GM21360 (cell line): ENCODE data around the gene YAF2.
"Not testable (repeated sequence)": the region's sequence is repeated elsewhere in the genome, so short reads cannot be mapped to it uniquely, and the experiment has no call there.

Source experiments
- ATAC-seq: cut with Tn5 transposase; IDR thresholded peaks from one replicate; pipeline ENCODE4 v1.9.1; 2021; ENCODE audit warnings: mild to moderate bottlenecking, moderate library complexity; ENCODE audit not compliant: unreplicated experiment

YAF2 gene

DNA sequence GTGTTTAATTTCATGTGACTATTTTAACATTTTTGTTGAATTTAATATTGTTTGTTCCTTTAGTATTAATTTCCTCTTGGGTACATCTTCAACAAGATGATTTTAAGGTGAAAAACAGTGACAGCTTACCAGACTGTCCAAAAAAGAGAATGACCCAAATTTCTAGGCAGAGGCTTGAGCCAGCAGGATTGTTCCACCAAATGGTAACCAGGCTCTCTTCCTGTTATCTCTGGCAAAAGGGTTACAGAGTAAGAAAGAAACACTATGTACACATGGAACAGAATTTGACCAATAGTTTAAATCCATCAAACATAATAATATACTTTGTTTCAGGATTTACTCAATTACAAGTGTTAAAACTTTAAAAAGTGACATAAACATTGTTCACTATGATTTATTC is 39.0 kb downstream of the YAF2 start:
- no peak for ATAC-seq

DNA sequence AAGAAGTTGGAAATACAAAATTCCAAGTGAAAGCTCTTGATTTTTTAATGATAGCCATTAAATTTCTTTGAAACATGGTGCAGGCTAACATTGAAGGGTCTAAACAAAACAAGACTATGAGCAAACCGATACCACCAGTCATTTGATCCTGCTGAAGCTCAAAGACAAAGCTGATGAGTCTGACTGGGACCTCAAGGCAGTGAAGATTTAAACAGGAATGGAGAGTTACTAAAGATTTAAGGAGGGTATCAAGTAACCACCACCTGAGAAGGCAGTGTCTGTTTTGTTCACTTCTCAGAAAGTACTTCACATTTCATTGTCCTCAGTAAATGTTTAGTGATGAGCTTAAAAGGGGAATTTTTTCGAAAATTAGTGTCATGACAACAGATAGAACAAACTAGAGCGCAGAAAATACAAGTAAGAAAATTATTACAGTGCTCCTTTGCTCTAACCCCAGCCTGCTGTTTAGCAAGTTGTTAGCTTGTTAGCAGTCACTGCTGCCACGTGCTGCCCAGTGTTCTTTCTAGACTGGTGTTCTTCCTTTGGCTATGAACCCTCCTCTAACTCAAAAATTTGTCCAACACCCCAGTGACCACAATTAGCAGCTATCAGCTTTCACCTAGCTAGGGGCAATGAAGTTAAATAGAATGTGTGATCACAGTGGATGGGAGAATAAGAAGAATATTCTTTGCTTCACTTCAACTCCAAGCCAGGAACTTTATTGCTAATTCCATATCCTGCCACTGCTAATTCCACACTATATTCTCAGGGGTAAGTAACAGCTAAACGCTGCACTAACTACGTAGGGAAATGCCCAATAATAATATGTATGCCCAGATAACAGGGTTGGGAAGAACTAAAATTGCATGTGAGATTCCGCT is 41.1 kb downstream of the YAF2 start:
- no peak for ATAC-seq

DNA sequence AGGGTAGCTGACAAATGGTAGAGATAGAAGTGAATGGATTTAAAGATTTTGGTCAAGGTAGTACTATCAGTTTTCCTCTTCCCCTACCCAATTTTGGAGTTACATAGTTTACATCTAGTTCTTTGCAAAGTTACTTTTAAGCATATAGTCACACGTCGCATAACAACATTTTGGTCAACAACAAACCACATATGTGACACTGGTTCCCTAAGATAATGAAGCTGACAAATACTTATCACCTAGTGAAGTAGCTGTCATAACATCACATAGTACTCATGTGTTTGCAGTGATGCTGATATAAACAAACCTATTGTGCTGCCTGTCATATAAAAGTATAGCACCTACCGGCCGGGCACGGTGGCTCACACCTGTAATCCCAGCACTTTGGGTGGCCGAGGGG is 45.4 kb downstream of the YAF2 start:
- no peak for ATAC-seq

DNA sequence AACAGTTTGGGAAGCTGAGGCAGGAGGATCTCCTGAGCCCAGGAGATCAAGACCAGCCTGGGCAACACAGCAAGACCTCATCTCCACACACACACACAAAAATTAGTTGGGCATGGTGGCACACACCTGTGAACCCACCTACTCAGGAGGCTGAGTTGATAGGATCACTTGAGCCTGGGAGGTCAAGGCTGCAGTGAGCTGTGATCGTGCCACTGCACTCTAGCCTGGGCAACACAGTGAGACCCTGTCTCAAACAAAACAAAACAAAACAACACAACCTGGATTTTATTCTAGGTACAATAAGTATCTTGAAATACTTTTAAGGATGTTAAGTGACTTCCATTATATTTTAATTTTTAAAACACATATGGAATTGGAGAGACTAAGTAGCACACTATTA is 45.8 kb downstream of the YAF2 start:
- ATAC-seq = no peak

DNA sequence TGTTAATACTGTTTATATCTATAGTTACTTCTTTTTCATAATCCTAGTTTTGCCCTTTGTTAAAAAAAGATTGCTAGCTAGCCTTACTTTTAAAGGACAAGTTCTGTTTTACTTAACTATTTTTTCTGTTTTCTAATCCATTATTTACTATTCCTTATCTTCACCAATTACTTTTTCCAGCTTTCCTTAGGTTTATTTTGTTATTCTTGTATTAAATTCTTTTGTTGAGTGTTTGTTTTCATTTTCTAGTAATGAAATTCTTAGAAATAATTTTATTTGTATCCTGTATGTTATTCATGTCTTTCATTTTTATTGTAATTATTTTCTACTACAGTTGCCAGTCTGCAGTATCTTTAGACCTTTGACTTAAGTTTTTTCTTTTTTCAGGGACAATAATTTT is 47.7 kb downstream of the YAF2 start:
- no peak for ATAC-seq

DNA sequence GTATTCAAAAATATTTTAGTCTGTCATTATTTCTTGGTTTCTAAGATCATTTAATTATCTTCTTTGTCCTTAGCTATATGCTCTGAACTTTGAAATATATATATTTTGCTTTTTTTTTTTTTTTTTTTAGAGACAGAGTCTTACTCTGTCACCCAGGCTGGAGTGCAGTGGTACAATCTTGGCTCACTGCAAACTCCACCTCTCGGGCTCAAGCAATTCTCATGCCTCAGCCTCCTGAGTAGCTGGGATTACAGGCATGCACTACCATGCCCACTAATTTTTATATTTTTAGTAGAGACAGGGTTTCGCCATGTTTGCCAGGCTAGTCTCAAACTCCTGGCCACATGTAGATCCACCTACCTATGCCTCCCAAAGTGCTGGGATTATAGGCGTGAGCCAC is 49.8 kb downstream of the YAF2 start:
- ATAC-seq = not testable (repeated sequence)

DNA sequence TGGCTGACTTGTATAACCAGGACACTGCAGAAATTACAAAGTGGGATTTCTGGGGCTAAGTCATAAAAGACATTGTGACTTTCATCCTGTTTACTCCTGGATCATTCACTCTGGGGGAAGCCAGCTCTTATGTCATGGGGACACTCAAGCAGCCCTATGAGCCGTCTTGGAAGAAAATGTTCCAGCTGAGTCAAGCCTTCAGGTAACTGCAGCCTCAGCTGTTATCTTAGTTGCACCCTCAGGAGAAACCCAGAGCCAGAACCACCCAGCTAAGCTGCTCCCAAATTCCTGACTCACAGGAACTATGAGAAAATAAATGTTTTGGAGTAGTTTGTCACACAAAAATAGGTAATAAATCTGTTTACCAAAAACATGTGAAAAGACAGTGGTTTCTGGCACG is 50.2 kb downstream of the YAF2 start:
- ATAC-seq = no peak

DNA sequence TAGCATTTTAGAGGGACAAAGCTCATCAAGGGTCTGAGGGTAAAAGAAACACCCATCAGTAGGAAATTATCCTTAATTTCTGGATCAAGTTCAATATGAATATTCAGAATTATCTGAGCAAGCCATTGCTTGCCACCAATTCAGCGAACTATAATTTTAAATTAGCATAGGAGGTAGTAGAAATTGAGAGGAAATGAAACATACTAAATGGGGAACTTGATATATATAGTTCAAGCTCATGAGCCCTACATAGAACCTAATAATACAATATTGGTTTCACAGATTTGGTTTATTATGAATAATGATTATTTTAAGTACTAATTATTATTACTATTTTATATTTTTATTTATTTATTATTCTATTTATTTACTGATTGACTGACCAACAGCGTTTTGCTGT is 51.3 kb downstream of the YAF2 start:
- ATAC-seq = no peak

DNA sequence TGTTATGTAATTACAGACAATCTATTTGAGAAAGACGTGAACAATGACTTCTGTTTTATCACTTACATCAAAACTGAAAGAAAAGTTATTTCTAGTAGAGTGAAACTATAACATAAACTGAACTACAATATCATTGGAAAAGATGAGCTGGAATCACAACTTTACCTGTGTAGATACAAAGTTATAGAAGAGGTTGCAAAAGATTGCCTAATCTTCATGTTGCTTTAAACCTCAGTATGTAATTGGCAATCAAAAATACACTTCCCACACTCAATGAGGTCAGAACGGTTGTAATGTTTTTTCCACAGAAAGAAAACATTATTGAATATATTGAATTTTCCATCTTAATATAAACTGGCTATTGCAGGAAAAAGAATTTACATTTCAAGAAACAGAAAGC is 55.7 kb downstream of the YAF2 start:
- ATAC-seq = no peak

DNA sequence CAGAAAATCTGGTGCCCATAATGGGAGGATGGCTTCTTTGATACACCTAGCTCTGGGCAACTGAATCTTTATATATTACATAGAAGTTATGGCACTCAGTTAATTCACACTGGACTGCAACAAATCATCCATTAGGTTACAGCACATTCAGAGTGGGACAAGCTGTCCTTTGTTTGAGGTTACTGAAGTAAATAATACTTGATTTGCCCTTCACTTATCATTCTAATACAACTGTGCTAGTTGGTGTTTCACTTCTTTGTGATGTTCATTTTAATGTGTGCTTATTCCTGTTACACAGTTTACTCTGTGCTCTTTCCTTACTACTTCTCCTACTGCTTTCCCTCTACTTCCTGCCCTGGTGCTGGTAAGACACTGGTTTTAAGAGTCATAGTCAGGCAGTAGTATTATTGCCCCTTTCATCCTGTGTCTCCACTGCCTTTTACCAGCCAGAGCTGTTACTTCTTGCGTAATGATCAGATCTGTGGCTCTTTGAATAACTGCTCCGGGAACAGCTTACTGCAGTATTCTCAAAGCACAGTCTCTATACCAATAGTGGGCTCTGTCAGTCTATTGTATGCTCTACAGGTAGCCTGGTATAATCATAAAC is 57.0 kb downstream of the YAF2 start:
- ATAC-seq = no peak

DNA sequence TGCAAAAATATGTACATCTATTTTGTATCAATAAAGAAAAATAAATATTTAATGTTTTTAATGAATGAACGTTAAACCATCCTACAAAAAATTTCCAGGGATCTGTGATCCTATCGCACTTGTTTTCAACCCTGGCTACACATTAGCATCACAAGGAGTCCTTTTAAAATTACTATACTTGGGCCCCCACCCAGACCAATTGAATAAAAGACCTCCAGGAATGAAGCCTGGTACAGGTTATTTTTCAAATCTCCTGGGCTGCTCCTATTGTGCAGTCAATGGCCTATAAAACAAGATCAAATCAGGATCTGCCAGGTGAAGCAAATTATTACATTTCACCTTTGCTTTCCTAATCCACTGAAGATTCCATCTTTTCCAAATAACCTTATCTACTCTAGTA is 59.9 kb downstream of the YAF2 start:
- ATAC-seq = no peak

DNA sequence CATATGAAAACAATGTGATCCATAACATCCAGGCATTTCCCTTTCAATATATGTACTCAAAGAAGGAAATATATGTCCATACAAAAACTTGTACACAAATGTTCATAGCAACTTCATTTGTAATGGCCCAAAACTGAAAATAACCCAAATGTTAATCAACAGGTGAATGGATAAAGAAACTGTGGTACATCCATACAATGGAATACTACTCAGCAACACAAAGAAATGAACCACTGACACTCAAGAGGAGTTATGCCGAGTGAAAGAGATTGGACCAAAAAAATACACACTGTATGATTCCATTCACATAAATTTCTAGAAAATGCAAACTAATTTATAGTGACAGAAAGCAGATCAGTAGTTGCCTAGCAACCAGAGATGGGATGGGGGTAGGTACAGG is 63.1 kb downstream of the YAF2 start:
- ATAC-seq = no peak

DNA sequence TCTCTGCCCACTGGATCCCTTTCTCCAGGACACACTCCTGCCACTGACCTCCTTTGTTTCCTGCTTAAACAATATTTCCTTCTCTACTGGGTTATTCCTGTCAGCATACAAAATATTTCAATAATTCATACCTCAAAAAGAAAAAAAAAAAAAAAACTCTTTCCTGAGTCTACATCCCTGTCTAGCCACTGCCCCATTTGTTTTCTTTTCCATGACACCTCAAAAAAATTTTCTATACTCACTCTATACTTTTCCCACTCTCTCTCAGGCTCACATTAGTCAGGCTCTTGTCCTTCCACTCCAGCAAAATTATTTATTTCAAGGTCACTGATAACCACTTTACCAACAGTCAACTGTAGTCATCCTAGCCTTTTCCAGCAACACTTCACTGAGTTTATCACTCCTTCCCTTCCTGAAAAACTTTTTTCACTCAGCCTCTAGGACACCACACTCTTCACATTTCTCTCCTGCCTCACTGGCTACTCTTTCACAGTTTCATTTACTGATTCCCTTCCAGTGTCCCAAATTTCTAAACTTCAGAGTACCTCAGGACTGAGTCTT is 64.0 kb downstream of the YAF2 start:
- no peak for ATAC-seq

DNA sequence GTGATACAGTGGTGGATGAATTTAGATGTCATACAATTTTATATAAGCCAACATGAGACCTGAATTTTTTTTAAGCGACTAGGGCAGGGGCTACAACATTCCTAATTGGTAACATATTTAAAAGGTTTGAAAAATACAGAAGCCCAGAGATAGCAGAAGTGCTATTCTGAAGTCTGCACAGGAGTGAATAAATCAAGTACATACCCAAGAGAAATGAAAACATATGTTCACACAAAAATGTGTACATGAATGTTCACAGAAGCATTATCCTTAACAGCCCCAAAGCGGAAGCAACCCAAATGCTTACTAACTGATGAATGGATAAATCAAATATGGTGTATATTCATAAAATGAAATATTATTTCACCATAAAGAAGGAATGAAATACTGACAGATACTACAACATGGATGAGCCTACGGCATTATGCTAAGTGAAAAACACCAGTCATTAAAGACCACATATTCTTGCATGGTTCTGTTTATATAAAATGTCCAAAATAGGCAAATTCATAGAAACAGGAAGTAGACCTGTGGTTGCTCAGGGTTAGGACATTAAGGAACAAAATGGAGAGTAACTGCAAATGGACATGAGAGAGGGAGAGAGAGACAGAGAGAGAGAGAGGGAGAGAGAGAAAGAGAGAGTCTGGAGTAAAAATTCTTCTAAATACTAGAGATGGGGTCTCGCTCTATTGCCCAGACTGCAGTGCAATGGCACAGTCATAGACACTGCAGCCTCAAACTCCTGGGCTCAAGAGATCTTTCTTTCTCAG is 65.4 kb downstream of the YAF2 start:
- no peak for ATAC-seq

DNA sequence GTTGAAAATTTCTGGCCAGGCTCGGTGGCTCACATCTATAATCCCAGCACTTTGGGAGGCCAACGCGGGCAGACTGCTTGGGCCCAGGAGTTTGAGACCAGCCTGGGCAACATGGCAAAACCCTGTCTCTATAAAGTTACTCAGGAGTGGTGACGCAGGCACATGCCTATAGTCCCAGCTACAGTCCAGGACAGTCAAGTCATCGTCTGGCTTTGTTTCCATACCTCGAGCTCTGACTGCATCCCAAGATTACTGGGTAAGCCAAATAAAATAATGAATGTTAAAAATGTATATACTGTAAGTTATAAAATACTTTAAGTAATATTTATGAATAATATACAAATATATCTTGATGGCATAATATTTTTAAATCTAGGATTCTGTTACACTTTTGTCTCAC is 70.3 kb downstream of the YAF2 start:
- no peak for ATAC-seq

DNA sequence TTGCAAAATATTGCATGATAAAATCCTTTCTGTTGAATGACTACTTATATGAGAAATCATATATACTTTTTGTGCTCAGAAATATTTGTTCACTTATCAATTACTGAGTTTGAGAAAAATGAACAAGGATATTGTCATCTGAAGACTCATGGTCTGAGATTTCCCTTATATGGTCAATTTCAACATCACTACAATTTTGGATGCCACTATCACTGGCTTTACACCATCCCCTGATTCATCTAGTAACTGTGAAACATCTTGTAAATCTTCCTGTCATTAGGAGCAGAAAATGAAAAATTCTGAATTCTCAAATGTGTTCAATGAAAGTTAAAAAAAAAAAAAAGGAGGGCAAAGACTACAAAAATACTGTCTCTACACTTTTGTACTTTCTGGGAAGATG is 71.5 kb downstream of the YAF2 start:
- no peak for ATAC-seq

DNA sequence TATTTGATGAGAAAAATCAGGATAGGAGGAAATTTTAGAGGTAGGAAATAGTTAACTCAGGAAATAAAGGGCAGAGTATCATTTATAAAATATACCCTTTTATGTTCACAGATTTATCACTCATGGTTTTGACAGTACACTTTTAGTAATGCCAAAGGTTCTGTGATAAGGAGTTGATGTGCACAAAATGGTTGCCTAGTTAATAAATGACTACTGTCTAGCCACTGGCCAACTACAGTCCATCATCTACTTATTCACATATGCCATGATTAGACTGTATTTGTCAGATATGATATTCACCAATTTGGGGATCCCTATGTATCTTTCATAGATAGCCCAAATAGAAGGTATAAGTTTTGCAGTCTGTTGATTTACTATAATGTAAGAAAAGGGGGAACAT is 74.1 kb downstream of the YAF2 start:
- ATAC-seq = no peak

DNA sequence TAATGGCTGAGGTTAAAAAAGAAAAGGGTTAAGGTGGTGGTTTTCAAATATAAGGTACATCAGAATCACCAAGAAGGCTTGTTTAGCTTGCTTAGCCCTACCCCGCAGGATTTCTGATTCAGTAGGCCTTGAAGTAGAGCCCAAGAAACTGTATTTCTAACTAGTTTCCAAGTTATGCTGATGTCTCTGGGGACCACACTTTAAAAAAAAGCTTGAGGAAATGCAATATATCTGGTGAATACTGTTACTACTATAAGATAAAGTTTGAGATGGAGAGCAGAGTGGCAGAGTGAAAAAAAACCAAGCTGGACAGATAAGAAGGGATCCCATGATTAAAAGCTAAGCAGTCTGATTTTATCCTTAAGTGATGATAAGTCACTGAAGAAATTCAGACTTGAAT is 75.1 kb downstream of the YAF2 start:
- ATAC-seq = no peak

DNA sequence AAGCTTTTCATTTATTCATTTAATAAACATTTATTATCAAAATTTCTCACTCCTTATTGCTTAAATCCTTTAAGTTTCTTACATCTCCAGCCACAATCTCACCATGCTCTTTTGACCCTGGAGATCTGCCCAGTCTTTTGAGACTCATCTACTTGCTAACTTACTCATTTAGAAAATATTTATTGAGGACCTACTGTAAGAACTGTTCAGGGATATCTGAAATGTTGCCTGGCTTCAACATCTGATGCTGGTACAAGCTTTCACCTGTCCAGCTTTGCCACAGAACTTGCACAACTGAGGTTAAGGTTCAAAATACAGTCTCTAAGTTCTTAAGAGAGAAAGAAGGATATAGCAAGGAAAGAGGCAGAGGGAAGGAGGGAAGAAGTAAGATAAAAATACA is 75.9 kb downstream of the YAF2 start:
- ATAC-seq = no peak

DNA sequence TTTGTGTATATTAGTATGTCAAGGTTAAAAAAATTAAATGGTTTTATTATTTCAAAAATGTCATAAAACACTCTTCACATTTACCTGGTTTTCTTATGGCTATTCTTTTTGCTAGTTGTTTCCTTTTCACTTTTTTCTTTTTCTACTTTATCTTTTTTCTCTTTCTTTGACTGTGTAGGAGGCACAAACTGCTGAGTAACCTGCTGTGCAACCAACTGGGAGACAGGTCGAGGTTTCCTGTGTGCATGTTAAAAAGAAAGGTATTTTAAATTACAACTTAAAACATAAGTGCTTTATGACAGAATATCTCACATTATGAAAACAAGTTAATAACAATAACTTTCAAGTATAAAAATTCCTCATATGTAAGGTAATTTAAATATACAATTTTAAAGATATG is 76.5 kb downstream of the YAF2 start:
- ATAC-seq = no peak

DNA sequence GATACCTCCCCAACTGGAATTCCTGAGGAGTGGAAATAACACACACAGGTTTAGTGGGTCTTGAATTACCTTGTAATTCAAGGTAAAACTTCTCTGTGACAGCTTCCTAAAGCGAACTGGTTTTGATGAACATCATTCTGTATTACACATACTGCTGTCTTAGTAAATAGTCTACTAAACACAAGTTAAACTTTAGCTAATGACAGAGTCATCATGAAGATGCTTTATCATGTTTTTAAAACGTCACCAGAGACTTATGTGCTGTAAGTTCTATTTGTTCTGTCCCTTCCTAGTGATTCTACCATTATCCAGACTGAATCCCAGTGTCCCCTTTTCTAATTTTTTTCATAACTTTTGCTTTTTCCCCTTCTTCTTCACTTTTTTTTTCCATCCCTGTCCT is 81.8 kb downstream of the YAF2 start:
- ATAC-seq = no peak
